Memory B cell (primary cell): ENCODE results near the gene ITIH1.
A peak's percentile ranks its signal among the peaks of the same experiment; 100 is the strongest.

Experiments
- ATAC-seq: fragments of 150-1000 bp; cut with Tn5 transposase; 2 replicates; pipeline ENCODE4 v1.10.0; 2021; ENCODE audit warnings: low read depth, mild to moderate bottlenecking, moderate library complexity
- DNase-seq, 2 donors: peaks; one replicate each; pipeline ENCODE4 v3.0.0; 2022; ENCODE audit warnings: low spot score in 2 of 2
- H3K27ac Mint-ChIP-seq: one replicate; pipeline ENCODE4 v1.8.0; 2022; ENCODE audit warnings: mild to moderate bottlenecking, moderate library complexity, mixed read lengths
- H3K27me3 Mint-ChIP-seq: one replicate; pipeline ENCODE4 v1.8.0; 2022; ENCODE audit warnings: mixed read lengths
- H3K36me3 Mint-ChIP-seq: one replicate; pipeline ENCODE4 v1.8.0; 2022; ENCODE audit warnings: mild to moderate bottlenecking, mixed read lengths
- H3K4me1 Mint-ChIP-seq: one replicate; pipeline ENCODE4 v1.8.0; 2022; ENCODE audit warnings: mixed read lengths
- H3K4me3 Mint-ChIP-seq: one replicate; pipeline ENCODE4 v1.8.0; 2022; ENCODE audit warnings: mild to moderate bottlenecking, moderate library complexity, mixed read lengths
- H3K9me3 Mint-ChIP-seq: one replicate; pipeline ENCODE4 v1.8.0; 2022; ENCODE audit warnings: mixed read lengths

The ITIH1 gene

GRCh38 chr3:52779837-52780585 is 2.6 kb downstream of the ITIH1 start:
- no peaks in the 10 kb centered on the region for H3K27me3 Mint-ChIP-seq
- H3K9me3 Mint-ChIP-seq = no peaks in the 10 kb centered on the region
- ATAC-seq (no peak), DNase-seq (no peak)
- no peak overlapping the region for H3K4me3 Mint-ChIP-seq
- no peaks in the 10 kb centered on the region for H3K36me3 Mint-ChIP-seq
- peaks cover 12% of the 10 kb centered on the region for H3K4me1 Mint-ChIP-seq
- H3K27ac Mint-ChIP-seq = peak overlapping the region; percentile 99

- no peak for ATAC-seq
- Mint-ChIP-seq H3K9me3 (no peaks in the 10 kb centered on the region), H3K27ac (peak overlapping the region; percentile 69)
Measured at GRCh38 chr3:52781741-52782140, 4.3 kb downstream of the ITIH1 start.

GRCh38 chr3:52782412-52783210 is 5.2 kb downstream of the ITIH1 start:
- no peaks in the 10 kb centered on the region for H3K36me3 Mint-ChIP-seq
- ATAC-seq (no peak), DNase-seq (no peak)
- H3K9me3 Mint-ChIP-seq = no peaks in the 10 kb centered on the region
- H3K4me3 Mint-ChIP-seq = no peak overlapping the region
- H3K27me3 Mint-ChIP-seq = no peaks in the 10 kb centered on the region
- H3K27ac Mint-ChIP-seq = peak overlapping the region; percentile 69
- peaks cover 12% of the 10 kb centered on the region for H3K4me1 Mint-ChIP-seq

More at GRCh38 chr3:52781741-52782140, 4.3 kb downstream of the ITIH1 start:
- Mint-ChIP-seq H3K27me3 (no peaks in the 10 kb centered on the region), H3K4me1 (peaks cover 12% of the 10 kb centered on the region), H3K36me3 (no peaks in the 10 kb centered on the region), H3K4me3 (no peak overlapping the region)
- no peak for DNase-seq

DNA sequence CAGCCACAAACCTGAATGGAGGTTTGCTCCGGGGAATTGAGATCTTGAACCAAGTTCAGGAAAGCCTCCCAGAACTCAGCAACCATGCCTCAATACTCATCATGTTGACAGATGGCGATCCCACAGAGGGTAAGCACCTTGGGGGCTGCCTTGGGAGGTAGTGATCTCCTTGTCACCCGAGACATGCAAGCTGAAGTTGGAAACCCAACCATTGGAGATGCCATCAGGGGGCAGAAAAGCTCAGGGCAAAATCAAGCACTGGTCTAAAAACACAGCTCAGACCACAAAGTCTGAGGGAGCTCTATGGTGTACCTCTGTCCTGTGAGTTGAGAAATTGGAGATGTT is 5.8 kb downstream of the ITIH1 start:
- Mint-ChIP-seq H3K27me3 (no peaks in the 10 kb centered on the region), H3K4me1 (peaks cover 12% of the 10 kb centered on the region), H3K4me3 (no peak overlapping the region), H3K27ac (no peak overlapping the region), H3K9me3 (no peaks in the 10 kb centered on the region), H3K36me3 (no peaks in the 10 kb centered on the region)
- DNase-seq (no peak), ATAC-seq (no peak)

GRCh38 chr3:52784021-52784621 is 6.7 kb downstream of the ITIH1 start:
- DNase-seq (no peak), ATAC-seq (no peak)
- no peak overlapping the region for H3K27ac Mint-ChIP-seq
- no peak overlapping the region for H3K4me3 Mint-ChIP-seq
- H3K36me3 Mint-ChIP-seq = no peaks in the 10 kb centered on the region
- peaks cover 12% of the 10 kb centered on the region for H3K4me1 Mint-ChIP-seq
- H3K27me3 Mint-ChIP-seq = no peaks in the 10 kb centered on the region
- no peaks in the 10 kb centered on the region for H3K9me3 Mint-ChIP-seq

DNA sequence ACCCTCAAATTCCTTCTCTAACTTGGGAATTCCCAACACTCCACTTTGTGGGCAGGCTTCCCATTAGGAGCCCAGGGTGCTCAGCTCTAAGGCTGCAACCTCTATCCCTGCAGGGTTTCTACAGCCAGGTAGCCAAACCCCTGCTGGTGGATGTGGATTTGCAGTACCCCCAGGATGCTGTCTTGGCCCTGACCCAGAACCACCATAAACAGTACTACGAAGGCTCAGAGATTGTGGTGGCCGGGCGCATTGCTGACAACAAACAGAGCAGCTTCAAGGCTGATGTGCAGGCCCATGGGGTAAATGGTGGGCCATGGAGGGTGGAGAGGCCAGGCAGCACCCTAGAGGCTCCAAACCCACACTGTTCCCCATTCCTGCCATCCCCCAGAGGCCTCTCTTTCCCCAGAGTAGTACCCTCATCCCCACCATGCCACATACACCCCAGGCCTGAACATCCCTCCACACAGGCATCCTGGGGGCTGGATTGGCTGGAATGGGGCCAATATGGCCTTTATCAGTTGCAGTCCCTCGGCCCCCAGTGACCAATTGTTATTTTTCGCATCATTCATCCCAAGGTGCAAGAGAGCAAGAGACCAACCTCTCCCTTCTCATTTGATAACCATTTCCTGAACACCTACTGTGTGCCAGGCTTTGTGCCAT is 7.7 kb downstream of the ITIH1 start:
- DNase-seq (no peak), ATAC-seq (no peak)
- H3K36me3 Mint-ChIP-seq = no peaks in the 10 kb centered on the region
- no peaks in the 10 kb centered on the region for H3K9me3 Mint-ChIP-seq
- peaks cover 5% of the 10 kb centered on the region for H3K4me1 Mint-ChIP-seq
- H3K27ac Mint-ChIP-seq = no peak overlapping the region
- H3K4me3 Mint-ChIP-seq = no peak overlapping the region
- peaks cover 2% of the 10 kb centered on the region for H3K27me3 Mint-ChIP-seq

DNA sequence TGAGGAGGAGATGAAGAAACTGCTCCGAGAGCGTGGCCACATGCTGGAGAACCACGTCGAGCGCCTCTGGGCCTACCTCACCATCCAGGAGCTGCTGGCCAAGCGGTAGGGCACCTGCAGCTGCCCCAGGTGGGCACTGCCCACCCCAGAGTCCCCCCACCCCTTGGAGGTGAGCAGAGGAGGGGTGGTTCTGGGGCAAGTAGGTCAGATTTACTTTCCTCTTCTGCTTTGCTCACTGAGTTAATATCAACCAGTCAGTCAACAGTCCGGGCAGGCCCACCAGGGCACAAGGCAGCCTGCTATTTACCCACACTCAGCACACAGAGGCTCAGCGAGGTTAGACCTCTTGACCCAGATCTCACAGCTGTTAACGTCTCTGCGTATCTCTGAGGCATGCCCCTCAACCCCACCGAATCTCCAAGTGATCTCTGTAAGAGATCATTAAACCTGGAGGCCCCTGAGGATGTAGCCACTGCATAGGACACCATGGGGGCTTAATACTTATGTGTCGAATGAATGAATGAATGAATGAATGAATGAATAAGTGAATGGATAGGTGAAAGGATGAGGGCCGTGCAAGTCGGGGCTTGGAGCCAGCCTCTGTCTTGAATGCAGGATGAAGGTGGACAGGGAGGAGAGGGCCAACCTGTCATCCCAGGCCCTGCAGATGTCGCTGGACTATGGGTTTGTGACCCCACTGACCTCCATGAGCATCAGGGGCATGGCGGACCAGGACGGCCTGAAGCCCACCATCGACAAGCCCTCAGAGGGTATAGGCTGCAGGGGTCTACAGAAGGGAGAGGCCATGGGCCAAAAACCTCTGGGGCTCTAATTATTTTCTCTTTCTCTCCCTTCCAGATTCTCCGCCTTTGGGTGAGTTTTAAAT is 9.2 kb downstream of the ITIH1 start:
- no peaks in the 10 kb centered on the region for H3K4me1 Mint-ChIP-seq
- H3K9me3 Mint-ChIP-seq = no peaks in the 10 kb centered on the region
- H3K27ac Mint-ChIP-seq = no peak overlapping the region
- H3K36me3 Mint-ChIP-seq = no peaks in the 10 kb centered on the region
- peaks cover 2% of the 10 kb centered on the region for H3K27me3 Mint-ChIP-seq
- ATAC-seq = no peak
- no peak overlapping the region for H3K4me3 Mint-ChIP-seq
- DNase-seq = no peak

GRCh38 chr3:52787246-52787645 is 9.8 kb downstream of the ITIH1 start:
- no peak overlapping the region for H3K27ac Mint-ChIP-seq
- DNase-seq (no peak), ATAC-seq (no peak)
- H3K27me3 Mint-ChIP-seq = peaks cover 5% of the 10 kb centered on the region
- no peaks in the 10 kb centered on the region for H3K9me3 Mint-ChIP-seq
- H3K4me1 Mint-ChIP-seq = no peaks in the 10 kb centered on the region
- H3K36me3 Mint-ChIP-seq = no peaks in the 10 kb centered on the region
- no peak overlapping the region for H3K4me3 Mint-ChIP-seq

DNA sequence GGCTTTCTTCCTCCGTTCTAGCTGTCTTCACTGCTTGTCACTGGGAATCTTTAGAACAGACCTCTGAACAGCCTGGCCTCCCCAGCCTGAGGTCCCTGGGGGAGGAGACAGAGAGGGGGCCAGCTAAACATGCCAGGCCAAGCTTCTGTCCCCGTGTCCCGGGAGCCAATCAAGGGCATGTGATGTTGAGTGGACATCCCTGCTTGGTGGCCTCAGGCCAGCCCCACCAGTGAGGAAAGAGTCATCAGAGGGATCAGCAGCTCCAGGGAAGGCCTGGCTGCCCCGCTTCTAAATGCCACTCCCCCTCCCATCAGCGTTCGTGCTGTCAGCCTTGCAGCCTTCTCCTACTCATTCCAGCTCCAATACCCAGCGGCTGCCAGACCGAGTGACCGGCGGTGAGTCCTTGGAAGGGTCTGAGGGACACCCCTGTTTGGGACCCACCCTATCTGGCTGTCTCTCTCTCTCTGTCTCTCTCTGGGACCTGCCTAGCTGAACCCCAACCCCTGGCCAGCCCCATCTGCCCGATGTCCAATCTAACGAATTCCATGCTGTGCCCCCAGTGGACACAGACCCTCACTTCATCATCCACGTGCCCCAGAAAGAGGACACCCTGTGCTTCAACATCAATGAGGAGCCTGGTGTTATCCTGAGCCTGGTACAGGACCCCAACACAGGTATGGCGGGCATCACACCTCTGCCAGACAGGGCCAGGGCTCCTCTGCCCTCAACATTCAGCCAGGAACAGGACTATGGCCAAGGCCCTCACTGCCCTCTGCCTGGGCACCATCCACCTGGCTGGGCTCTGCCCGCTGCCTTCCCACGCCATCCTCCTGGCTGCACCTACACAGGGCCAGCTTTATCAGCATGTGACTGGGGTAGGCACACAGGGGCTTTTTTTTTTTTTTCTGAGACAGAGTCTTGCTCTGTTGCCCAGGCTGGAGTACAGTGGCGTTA is 10.6 kb downstream of the ITIH1 start:
- no peak overlapping the region for H3K27ac Mint-ChIP-seq
- H3K36me3 Mint-ChIP-seq = no peaks in the 10 kb centered on the region
- DNase-seq (no peak), ATAC-seq (no peak)
- no peaks in the 10 kb centered on the region for H3K9me3 Mint-ChIP-seq
- H3K4me1 Mint-ChIP-seq = no peaks in the 10 kb centered on the region
- peaks cover 5% of the 10 kb centered on the region for H3K27me3 Mint-ChIP-seq
- H3K4me3 Mint-ChIP-seq = no peak overlapping the region

- Mint-ChIP-seq H3K27ac (no peak overlapping the region), H3K36me3 (no peaks in the 10 kb centered on the region), H3K27me3 (peaks cover 5% of the 10 kb centered on the region), H3K4me1 (no peaks in the 10 kb centered on the region), H3K9me3 (no peaks in the 10 kb centered on the region), H3K4me3 (no peak overlapping the region)
- ATAC-seq (no peak), DNase-seq (no peak)
Measured at GRCh38 chr3:52788890-52789745, 11.7 kb downstream of the ITIH1 start.

DNA sequence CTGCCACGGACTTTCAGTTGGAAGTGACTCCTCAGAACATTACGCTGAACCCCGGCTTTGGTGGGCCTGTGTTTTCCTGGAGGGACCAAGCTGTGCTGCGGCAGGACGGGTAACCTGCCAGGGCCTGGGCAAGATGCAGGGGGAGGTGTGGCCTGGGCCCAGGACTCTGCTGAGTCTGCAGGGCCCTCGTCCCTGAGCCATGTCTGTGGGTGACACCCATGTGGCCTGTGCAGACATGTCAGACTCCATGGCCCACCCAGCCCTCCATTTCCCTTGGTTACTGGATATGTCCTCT is 12.3 kb downstream of the ITIH1 start:
- no peaks in the 10 kb centered on the region for H3K4me1 Mint-ChIP-seq
- ATAC-seq (no peak), DNase-seq (no peak)
- H3K27ac Mint-ChIP-seq = no peak overlapping the region
- H3K36me3 Mint-ChIP-seq = no peaks in the 10 kb centered on the region
- no peaks in the 10 kb centered on the region for H3K9me3 Mint-ChIP-seq
- H3K27me3 Mint-ChIP-seq = peaks cover 5% of the 10 kb centered on the region
- no peak overlapping the region for H3K4me3 Mint-ChIP-seq

DNA sequence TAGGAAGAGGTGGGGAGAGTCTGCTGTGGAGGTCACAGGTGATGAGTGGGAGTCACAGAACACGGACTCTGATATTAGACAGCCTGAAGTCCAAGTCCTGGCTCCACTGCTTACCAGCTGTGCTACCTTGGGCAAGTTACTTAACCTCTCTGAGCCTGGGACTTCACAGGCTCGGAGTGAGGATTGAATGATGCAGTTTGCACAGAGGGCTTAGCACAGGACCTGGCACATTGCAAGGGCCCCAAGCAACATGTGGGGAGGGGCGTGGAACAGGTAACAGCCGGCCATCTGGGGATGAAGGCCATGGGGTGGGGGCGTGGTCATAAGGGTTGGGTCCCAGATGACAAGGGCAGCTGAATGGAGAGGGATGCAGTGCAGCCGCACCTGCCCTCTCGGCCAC is 12.9 kb downstream of the ITIH1 start:
- no peak for DNase-seq
- Mint-ChIP-seq H3K9me3 (no peaks in the 10 kb centered on the region), H3K4me1 (no peaks in the 10 kb centered on the region), H3K36me3 (no peaks in the 10 kb centered on the region), H3K27me3 (peaks cover 5% of the 10 kb centered on the region), H3K27ac (no peak overlapping the region), H3K4me3 (no peak overlapping the region)
- ATAC-seq = no peak
